ENCODE measurements around the gene TRAFD1. TPM values are rescaled to one million over a fixed set of nuclear protein-coding genes. Genes with fewer than 3 reads are reported as not detected.

Gene TRAFD1
- total RNA-seq, 1 donor from 2014 or later = 17.4 TPM

GRCh38 chr12:112172556-112173324 is 47.4 kb downstream of the TRAFD1 start:
- DNase-seq (ENCODE audit: low spot score) = no peak

GRCh38 chr12:112175361-112176155 is 50.2 kb downstream of the TRAFD1 start:
- DNase-seq (ENCODE audit: low spot score) = no peak

GRCh38 chr12:112176321-112177010 is 51.1 kb downstream of the TRAFD1 start:
- peak; percentile 33 for DNase-seq (ENCODE audit: low spot score)

- peak; percentile 86 for DNase-seq (ENCODE audit: low spot score)
These were observed 53.4 kb downstream of the TRAFD1 start for GRCh38 chr12:112178796-112179195.

GRCh38 chr12:112179341-112179740 is 54.0 kb downstream of the TRAFD1 start:
- peak; percentile 82 for DNase-seq (ENCODE audit: low spot score)

- peak; percentile 65 for DNase-seq (ENCODE audit: low spot score)
These were observed 54.6 kb downstream of the TRAFD1 start for GRCh38 chr12:112179916-112180315.

GRCh38 chr12:112180422-112180821 is 55.1 kb downstream of the TRAFD1 start:
- no peak for DNase-seq (ENCODE audit: low spot score)

GRCh38 chr12:112182499-112182898 is 57.1 kb downstream of the TRAFD1 start:
- DNase-seq (ENCODE audit: low spot score) = no peak

- no peak for DNase-seq (ENCODE audit: low spot score)
These were observed 58.0 kb downstream of the TRAFD1 start for GRCh38 chr12:112183141-112184021.

GRCh38 chr12:112184056-112184887 is 58.9 kb downstream of the TRAFD1 start:
- DNase-seq (ENCODE audit: low spot score) = no peak

- DNase-seq (ENCODE audit: low spot score) = no peak
These were observed 59.9 kb downstream of the TRAFD1 start for GRCh38 chr12:112185093-112185923.

- no peak for DNase-seq (ENCODE audit: low spot score)
These were observed 62.9 kb downstream of the TRAFD1 start for GRCh38 chr12:112188130-112188830.

- DNase-seq (ENCODE audit: low spot score) = no peak
These were observed 65.1 kb downstream of the TRAFD1 start for GRCh38 chr12:112190231-112191025.

GRCh38 chr12:112191201-112191600 is 65.8 kb downstream of the TRAFD1 start:
- no peak for DNase-seq (ENCODE audit: low spot score)

GRCh38 chr12:112191840-112192321 is 66.5 kb downstream of the TRAFD1 start:
- DNase-seq (ENCODE audit: low spot score) = no peak

GRCh38 chr12:112192475-112192874 is 67.1 kb downstream of the TRAFD1 start:
- DNase-seq (ENCODE audit: low spot score) = no peak

- DNase-seq (ENCODE audit: low spot score) = no peak
These were observed 69.4 kb downstream of the TRAFD1 start for GRCh38 chr12:112194601-112195247.

All from mesenteric fat pad (tissue), 1 donor.